HEK293 (cell line): ENCODE data around the gene FAM131B.

Source experiments
- BCL6B ChIP-seq: fragments of 450-650 bp; formaldehyde crosslinking; IDR thresholded peaks from 2 replicates; pipeline ENCODE4 v1.5.1; 2017; ENCODE audit warnings: missing biosample characterization, missing genetic modification characterization
- CTCF ChIP-seq: fragments of 450-650 bp; formaldehyde crosslinking; IDR thresholded peaks from 2 replicates; pipeline ENCODE4 v1.5.1; 2016; ENCODE audit warnings: missing biosample characterization, missing genetic modification characterization
- TCF7L2 ChIP-seq: IDR thresholded peaks from 2 replicates; pipeline ENCODE4 v1.6.1; 2011; ENCODE audit warnings: low read depth, mild to moderate bottlenecking, inconsistent platforms, low read length, moderate library complexity, borderline replicate concordance
- YY1 ChIP-seq: fragments of 450-650 bp; formaldehyde crosslinking; IDR thresholded peaks from 2 replicates; pipeline ENCODE4 v1.5.1; 2018; ENCODE audit warnings: missing biosample characterization, missing genetic modification characterization
- ZNF10 ChIP-seq: fragments of 450-650 bp; formaldehyde crosslinking; IDR thresholded peaks from 2 replicates; pipeline ENCODE4 v1.5.1; 2017; ENCODE audit warnings: missing biosample characterization, missing genetic modification characterization
- ZNF529 ChIP-seq: fragments of 450-650 bp; formaldehyde crosslinking; IDR thresholded peaks from 2 replicates; pipeline ENCODE4 v1.5.1; 2017; ENCODE audit warnings: missing genetic modification characterization, missing biosample characterization; ENCODE audit not compliant: insufficient replicate concordance
- ZNF580 ChIP-seq: fragments of 450-650 bp; formaldehyde crosslinking; IDR thresholded peaks from 2 replicates; pipeline ENCODE4 v1.5.1; 2016; ENCODE audit warnings: missing biosample characterization, missing genetic modification characterization
- ZNF777 ChIP-seq: fragments of 450-650 bp; formaldehyde crosslinking; IDR thresholded peaks from 2 replicates; pipeline ENCODE4 v1.5.1; 2017; ENCODE audit warnings: missing biosample characterization, missing genetic modification characterization, borderline replicate concordance
- ZSCAN18 ChIP-seq: fragments of 450-650 bp; formaldehyde crosslinking; IDR thresholded peaks from 2 replicates; pipeline ENCODE4 v1.5.1; 2016; ENCODE audit warnings: missing biosample characterization, missing genetic modification characterization

- no peak for TF ChIP-seq CTCF (tag by site-specific recombination)
- TF ChIP-seq ZNF580 (tag by site-specific recombination): no peak
- TF ChIP-seq BCL6B (tag by site-specific recombination): no peak
- TF ChIP-seq ZSCAN18 (tag by site-specific recombination): no peak
- no peak for TF ChIP-seq TCF7L2
- TF ChIP-seq YY1 (tag by site-specific recombination): no peak
- TF ChIP-seq ZNF10 (tag by site-specific recombination): no peak
- TF ChIP-seq ZNF777 (tag by site-specific recombination): no peak
- no peak for TF ChIP-seq ZNF529 (tag by site-specific recombination)
Observed at GRCh38 chr7:143360788-143361551, 1.5 kb downstream of the FAM131B start.
